Stimulated activated naive CD8-positive, alpha-beta T cell treated with anti-CD3 and anti-CD28 coated beads, Interleukin-15, amount 100 ng/mL, for 72 hours (primary cell): ENCODE data around the gene ANKRD9.
A peak's percentile ranks its signal among the peaks of the same experiment; 100 is the strongest.
"Not testable (repeated sequence)": the region's sequence is repeated elsewhere in the genome, so short reads cannot be mapped to it uniquely, and the experiment has no call there.

ENCODE experiments used
- ATAC-seq: fragments of 150-1000 bp; cut with Tn5 transposase; 2 replicates; pipeline ENCODE4 v1.10.0; 2021; ENCODE audit warnings: mild to moderate bottlenecking, moderate library complexity
- DNase-seq, 2 donors: peaks; one replicate each; pipeline ENCODE4 v3.0.0; 2021 to 2022
- H3K27ac Mint-ChIP-seq, 2 donors: one replicate each; pipeline ENCODE4 v1.8.0; 2022; ENCODE audit warnings: mild to moderate bottlenecking in 2 of 2, mixed read lengths in 2 of 2, moderate library complexity in 2 of 2
- H3K27me3 Mint-ChIP-seq: one replicate; pipeline ENCODE4 v1.8.0; 2022; ENCODE audit warnings: mixed read lengths
- H3K4me1 Mint-ChIP-seq: one replicate; pipeline ENCODE4 v1.8.0; 2022; ENCODE audit warnings: mild to moderate bottlenecking, mixed read lengths
- H3K4me3 Mint-ChIP-seq, 2 donors: one replicate each; pipeline ENCODE4 v1.8.0; 2022; ENCODE audit warnings: mild to moderate bottlenecking in 2 of 2, mixed read lengths in 2 of 2, moderate library complexity in 1 of 2
- H3K9me3 Mint-ChIP-seq, 2 donors: one replicate each; pipeline ENCODE4 v1.8.0; 2022; ENCODE audit warnings: mixed read lengths in 2 of 2

Gene ANKRD9

DNA sequence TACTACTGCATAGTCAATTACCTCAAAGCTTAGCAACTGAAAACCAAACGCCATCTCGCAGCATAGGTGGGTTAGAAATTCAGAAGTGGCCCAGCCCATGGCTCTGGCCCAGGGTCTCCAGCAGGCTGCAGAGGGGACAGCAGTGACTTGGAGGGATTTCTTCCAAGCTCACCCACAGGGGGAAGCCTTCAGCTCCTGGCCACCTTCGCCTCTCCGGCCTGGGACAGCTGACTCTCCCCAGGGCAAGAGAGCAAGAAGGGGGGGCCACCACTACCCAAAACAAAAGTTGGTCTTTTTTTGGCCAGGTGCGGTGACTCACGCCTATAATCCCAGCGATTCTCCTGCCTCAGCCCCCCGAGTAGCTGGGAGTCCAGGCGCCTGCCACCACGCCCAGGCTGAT lies 32.2 kb upstream of the ANKRD9 start:
- no peak overlapping the region for H3K4me3 Mint-ChIP-seq
- H3K27me3 Mint-ChIP-seq: peaks cover 41% of the 10 kb centered on the region
- no peak overlapping the region for H3K27ac Mint-ChIP-seq
- H3K9me3 Mint-ChIP-seq: no peaks in the 10 kb centered on the region
- no peak for DNase-seq
- H3K4me1 Mint-ChIP-seq: peaks cover 10% of the 10 kb centered on the region
- ATAC-seq: no peak

DNA sequence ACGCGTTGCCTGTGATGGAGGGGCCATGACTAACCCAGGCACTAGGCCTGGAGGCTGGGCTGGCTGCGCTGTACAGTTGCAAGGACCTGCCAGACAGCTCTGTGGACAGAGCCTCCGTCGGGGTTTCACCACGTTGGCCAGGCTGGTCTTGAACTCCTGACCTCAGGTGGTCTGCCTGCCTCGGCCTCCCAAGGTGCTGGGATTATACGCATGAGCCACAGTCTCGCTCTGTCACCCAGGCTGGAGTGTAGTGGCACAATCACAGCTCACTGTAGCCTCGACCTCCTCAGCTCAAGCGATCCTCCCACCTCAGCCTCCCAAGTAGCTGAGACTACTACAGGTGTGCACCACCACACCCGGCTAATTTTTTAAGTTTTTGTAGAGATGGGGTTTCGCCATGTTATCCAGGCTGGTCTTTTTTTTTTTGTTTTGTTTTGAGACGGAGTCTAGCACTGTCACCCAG lies 31.5 kb upstream of the ANKRD9 start:
- DNase-seq, ATAC-seq, H3K4me3 Mint-ChIP-seq, H3K9me3 Mint-ChIP-seq, H3K27ac Mint-ChIP-seq: not testable (repeated sequence)
- H3K4me1 Mint-ChIP-seq: peaks cover 10% of the 10 kb centered on the region
- peaks cover 34% of the 10 kb centered on the region for H3K27me3 Mint-ChIP-seq

DNA sequence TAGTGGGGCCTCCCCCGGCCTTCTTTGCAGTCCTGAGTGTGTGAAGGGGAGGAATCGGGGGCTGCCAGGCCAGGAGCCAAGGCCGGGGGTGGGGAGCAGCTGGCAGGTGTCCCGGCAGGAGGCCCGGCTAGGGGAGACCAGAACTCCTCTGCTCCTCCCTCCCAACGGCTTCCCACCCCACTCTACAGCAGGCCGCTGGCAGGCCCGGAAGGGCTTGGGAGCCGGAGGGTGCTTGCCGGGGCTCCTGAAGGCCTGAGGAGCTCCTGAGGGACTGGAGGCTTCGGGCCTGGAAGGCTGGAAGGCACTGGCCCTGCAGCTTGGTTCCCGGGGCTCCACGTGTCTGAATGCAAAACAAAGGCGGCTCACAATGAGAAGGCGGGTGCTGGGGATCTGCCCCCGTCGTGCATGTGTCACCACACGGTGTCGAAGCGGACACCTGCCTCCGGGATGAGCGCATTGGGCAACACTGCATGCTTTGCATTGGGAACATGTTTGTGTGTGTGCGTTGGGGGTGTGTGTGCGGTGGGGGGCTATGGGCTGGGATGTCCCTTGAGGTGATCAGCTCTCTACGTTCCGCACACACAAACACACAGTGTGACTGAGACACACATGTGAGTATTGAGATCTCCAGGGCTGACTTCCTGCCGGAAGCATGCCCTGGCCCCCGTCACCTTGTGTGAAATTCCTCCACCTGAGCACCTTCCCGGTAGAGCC lies 30.9 kb upstream of the ANKRD9 start:
- no peak overlapping the region for H3K4me3 Mint-ChIP-seq
- H3K9me3 Mint-ChIP-seq: no peaks in the 10 kb centered on the region
- peaks cover 28% of the 10 kb centered on the region for H3K27me3 Mint-ChIP-seq
- no peak for DNase-seq
- H3K27ac Mint-ChIP-seq: no peak overlapping the region
- no peak for ATAC-seq
- H3K4me1 Mint-ChIP-seq: peaks cover 6% of the 10 kb centered on the region

DNA sequence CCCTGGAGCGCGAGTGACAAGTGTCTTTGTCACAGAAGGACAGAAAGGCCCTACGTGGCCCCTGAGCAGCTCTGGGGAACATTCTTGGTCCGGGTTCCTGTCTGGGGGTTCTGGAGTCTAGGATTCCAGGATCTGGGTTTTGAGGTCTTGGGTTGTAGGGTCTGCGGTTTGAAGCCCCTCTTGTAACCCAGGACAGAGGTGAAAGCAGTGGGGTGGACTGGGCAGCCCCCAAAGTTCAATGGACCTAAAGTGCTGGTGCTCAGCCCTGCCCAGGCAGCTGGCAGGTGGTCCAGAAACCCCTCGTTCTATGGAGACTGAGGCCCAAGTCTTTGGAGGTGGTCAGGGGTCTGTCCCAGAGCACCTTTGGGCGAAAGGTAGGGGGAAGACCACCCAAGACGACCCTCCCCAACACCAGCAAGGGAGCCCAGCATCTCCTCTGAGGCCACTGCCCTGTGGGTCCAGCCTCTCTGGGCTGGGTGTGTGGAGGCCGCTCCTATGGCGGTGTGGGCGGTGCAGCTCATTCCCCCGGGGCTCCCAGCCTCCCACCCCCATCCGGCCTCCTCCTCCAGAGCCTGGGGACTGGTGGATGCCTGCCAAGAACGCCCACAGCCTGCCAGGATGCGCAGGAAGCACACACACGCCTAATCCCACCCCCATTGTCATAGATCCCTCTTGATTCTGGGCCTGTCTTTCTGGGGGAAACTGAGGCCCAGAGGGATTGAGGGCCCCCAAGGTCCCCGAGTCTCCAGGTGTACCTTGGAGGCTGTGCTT lies 30.2 kb upstream of the ANKRD9 start:
- DNase-seq (no peak), ATAC-seq (no peak)
- no peak overlapping the region for H3K4me3 Mint-ChIP-seq
- H3K4me1 Mint-ChIP-seq: no peaks in the 10 kb centered on the region
- H3K9me3 Mint-ChIP-seq: no peaks in the 10 kb centered on the region
- H3K27ac Mint-ChIP-seq: no peak overlapping the region
- peaks cover 21% of the 10 kb centered on the region for H3K27me3 Mint-ChIP-seq

DNA sequence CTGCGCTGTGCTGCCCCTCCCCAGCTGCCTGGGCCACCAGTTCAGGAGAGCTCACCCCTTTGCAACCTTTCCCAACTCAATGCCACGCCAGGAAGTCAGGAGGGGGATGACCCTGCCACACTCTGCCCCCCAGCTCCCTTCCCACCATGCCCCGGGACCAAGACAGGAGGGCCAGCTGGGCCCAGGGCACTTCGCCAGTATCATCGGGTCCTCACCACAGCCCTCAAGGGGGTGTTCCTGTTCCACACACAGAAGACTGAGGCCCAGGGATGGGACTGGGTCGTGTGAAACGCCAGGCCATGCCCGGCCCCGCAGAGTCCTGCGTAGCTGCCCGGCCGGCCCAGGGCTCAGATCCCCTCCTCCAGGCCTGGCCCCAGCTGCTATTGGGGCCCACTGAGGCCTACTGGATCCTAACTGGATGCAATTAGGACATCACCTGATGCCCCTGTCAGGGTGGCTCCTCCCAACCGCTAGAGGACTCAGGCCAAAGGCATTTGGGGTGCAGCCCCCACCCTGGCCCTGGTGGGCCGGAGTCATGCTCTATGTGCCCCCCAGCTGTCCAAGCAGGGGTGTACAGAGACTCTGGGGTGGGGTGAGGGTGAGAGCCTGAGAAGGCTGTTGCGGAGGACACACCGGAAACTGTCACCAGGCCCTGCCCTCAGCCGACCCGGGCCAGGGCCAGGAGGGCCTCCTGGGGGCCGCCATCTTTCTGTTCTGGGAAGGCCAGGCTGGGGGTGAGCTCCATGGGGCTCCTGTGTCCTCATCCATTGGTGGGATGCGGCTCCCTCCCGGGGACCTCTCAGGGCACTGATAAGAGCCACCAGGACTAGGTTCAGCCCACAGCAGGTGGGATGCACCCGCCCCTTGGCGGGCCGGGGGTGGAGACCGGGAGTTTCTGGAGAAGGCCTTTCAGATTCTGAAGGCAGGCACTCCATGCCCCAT lies 29.3 kb upstream of the ANKRD9 start:
- no peaks in the 10 kb centered on the region for H3K4me1 Mint-ChIP-seq
- peaks cover 14% of the 10 kb centered on the region for H3K27me3 Mint-ChIP-seq
- no peak overlapping the region for H3K4me3 Mint-ChIP-seq
- H3K9me3 Mint-ChIP-seq: no peaks in the 10 kb centered on the region
- peak overlapping the region in 1 of 2 donors; percentile 46 for H3K27ac Mint-ChIP-seq
- ATAC-seq (peak; percentile 35), DNase-seq (no peak)

DNA sequence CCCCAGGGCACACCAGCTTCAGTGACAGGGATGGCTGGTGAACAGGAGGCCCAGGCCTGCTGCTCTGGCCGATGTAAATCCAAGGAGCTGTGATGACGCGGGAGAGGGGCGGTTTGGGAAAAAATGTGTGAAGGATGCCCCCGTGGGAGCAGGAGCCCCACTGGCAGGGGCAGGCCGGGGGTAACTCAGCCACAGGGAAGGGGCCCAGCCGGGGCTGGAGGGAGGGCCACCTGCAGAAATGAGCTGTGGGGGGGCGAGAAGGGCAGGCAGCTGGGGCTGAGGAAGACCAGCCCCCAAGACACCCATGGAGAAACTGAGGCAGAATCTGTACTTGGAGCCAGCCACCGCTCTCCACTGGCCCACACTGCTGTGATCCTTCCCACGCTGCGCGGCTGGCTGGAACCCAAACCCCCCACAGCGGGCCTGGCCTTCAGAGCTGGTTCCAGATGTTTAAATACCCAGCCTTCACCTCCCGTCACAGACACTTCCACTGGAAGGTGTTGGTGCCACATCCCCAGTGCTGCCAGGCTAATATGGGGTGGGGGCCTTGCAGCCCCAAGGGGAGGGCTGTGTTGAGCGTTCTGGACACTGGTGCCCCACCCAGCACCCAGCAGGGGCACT lies 28.5 kb upstream of the ANKRD9 start:
- H3K4me1 Mint-ChIP-seq: no peaks in the 10 kb centered on the region
- H3K27me3 Mint-ChIP-seq: peaks cover 6% of the 10 kb centered on the region
- no peak overlapping the region for H3K27ac Mint-ChIP-seq
- no peak for DNase-seq
- no peaks in the 10 kb centered on the region for H3K9me3 Mint-ChIP-seq
- no peak for ATAC-seq
- no peak overlapping the region for H3K4me3 Mint-ChIP-seq

DNA sequence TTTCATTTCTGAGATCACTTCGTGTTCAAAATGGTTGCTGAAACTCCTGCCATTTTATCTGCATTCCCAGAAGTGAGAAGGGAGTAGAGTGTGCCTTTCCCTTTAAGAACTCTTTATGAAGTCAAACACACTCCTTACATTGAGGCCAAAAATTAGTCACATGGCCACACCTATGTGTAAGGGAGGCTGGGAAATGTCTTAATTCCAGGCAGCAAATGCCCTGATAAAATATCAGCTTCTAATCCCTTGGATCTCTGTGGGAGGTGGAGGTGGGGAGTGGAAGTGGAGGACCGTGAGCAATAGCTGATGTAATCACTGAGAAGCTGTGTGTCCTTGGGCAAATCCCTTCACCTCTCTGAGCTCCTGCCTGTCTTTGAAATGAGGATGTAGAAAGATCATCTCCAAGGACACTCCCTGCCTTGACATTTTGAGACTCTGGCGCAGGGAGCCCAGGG lies 22.7 kb upstream of the ANKRD9 start:
- Mint-ChIP-seq H3K27ac (no peak overlapping the region), H3K9me3 (no peaks in the 10 kb centered on the region), H3K4me3 (no peak overlapping the region), H3K4me1 (no peaks in the 10 kb centered on the region), H3K27me3 (no peaks in the 10 kb centered on the region)
- no peak for DNase-seq
- ATAC-seq: no peak

DNA sequence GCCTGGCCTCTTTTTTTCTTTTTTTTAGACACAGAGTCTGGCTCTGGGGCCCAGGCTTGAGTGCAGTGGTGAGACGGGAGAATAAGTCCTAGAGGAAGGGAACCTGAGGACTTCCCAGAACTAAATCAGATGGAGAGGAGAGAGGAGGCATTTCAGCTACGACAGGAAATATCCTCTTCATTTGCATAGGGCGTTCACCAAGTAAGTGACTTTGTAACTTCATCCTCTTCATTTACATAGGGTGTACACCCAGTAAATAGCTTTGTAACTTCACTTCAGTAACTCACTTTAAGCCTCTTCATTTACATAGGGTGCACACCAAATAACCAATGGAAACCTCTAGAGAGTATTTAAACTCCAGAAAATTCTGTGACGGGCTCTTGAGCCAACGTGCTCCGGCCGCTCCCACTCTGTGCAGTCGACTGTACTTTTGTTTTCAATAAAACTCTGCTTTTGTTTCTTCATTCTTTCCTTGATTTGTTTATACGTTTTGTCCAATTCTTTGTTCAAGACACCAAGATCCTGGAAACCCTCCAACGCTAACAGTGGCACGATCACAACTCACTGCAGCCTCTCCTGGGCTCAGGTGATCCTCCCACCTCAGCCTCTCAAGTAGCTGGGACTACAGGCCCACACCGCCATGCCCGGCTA lies 21.4 kb upstream of the ANKRD9 start:
- Mint-ChIP-seq H3K4me3 (no peak overlapping the region), H3K4me1 (peaks cover 2% of the 10 kb centered on the region), H3K27ac (no peak overlapping the region), H3K27me3 (no peaks in the 10 kb centered on the region), H3K9me3 (no peaks in the 10 kb centered on the region)
- ATAC-seq (no peak), DNase-seq (no peak)

DNA sequence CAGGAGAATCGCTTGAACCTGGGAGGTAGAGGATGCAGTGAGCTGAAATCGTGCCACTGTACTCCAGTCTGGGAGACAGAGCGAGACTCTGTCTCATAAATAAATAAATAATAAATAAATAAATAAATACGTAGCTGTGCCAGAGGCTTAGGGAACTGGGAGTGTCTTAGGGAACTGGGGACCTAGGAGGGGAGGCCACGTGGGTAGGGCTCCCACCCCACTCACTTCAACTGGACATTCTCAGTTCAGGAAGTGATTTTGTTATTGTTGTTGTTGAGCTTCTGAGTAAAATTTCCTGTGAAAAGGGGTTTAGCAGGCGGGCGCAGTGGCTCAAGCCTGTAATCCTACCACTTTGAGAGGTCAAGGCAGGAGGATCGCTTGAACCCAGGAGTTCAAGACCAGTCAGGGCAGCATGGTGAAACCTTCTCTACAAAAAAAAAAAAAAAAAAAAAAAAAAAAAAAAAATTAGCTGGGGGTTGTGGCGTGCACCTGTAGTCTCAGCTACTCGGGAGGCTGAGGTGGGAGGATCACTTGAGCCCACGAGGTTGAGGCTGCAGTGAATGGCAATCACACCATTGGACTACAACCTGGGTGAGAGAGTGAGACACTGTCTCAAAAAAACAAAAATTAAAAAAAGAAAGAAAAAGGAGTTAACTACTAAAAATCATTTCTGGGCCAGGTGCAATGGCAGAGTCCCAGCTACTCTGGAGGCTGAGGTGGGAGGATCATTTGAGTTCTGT lies 19.0 kb upstream of the ANKRD9 start:
- DNase-seq (no peak), ATAC-seq (no peak)
- H3K4me3 Mint-ChIP-seq: no peak overlapping the region
- no peak overlapping the region for H3K27ac Mint-ChIP-seq
- no peaks in the 10 kb centered on the region for H3K27me3 Mint-ChIP-seq
- H3K9me3 Mint-ChIP-seq: no peaks in the 10 kb centered on the region
- peaks cover 21% of the 10 kb centered on the region for H3K4me1 Mint-ChIP-seq

DNA sequence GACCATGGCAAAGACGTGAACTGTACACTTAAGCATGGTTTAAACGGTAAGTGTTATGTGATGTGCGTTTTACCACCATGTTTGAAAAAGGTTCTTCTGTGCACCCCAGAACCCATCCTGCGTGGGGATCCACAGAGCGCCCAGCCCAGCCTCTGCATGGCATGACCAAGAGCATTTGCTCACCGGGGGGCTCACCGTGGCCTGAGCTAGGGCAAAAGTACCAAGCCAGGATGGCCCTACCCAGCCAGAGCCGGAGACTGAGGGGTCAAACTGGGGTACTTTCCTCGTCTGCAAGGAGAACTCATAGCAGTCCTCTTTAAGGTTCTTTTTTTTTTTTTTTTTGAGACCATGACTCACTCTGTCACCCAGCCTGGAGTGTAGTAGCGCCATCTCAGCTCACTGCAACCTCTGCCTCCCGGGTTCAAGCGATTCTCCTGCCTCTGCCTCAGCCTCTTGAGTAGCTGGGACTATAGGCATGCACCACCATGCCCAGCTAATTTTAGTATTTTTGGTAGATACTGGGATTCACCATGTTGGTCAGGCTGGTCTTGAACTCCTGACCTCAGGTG lies 16.4 kb upstream of the ANKRD9 start:
- H3K4me3 Mint-ChIP-seq: peak overlapping the region; percentile 91 to 96
- peak overlapping the region; percentile 94 to 95 for H3K27ac Mint-ChIP-seq
- H3K4me1 Mint-ChIP-seq: peaks cover 31% of the 10 kb centered on the region
- ATAC-seq: no peak
- DNase-seq: no peak
- H3K27me3 Mint-ChIP-seq: no peaks in the 10 kb centered on the region
- no peaks in the 10 kb centered on the region for H3K9me3 Mint-ChIP-seq

DNA sequence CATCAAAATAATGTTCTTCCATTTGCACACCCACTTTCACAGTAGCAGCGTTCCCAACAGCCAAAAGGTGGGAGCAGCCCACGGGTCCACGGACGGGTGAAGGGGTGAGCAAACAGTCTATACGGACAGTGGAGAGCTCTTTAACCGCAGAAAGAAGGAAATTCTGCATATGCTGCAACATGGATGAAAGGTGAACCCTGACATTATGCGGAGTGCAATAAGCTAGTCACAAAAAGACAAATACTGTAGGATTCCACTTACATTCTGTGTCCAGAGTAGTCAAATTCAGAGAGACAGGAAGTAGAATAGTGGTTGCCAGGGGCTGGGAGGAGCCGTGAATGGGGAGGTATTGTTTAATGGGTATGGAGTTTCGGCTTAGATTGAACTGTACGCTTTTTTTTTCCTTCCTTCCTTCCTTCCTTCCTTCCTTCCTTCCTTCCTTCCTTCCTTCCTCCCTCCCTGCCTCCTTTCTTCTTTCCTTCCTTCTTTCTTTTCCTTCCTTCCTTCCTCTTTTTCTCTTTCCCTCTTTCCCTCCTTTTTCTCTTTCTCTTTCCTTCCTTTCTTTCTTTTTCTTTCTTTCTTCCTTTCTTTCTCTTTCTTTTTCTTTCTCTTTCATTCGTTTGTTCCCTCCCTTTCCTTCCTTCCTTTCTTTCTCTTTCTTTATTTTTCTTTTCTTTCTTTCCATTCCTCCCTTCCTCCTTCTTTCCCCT lies 15.8 kb upstream of the ANKRD9 start:
- DNase-seq (peak; percentile 48 to 50), ATAC-seq (peak; percentile 45)
- Mint-ChIP-seq H3K27me3 (no peaks in the 10 kb centered on the region), H3K27ac (peak overlapping the region; percentile 94 to 95), H3K9me3 (no peaks in the 10 kb centered on the region), H3K4me3 (peak overlapping the region; percentile 91 to 96), H3K4me1 (peaks cover 31% of the 10 kb centered on the region)

DNA sequence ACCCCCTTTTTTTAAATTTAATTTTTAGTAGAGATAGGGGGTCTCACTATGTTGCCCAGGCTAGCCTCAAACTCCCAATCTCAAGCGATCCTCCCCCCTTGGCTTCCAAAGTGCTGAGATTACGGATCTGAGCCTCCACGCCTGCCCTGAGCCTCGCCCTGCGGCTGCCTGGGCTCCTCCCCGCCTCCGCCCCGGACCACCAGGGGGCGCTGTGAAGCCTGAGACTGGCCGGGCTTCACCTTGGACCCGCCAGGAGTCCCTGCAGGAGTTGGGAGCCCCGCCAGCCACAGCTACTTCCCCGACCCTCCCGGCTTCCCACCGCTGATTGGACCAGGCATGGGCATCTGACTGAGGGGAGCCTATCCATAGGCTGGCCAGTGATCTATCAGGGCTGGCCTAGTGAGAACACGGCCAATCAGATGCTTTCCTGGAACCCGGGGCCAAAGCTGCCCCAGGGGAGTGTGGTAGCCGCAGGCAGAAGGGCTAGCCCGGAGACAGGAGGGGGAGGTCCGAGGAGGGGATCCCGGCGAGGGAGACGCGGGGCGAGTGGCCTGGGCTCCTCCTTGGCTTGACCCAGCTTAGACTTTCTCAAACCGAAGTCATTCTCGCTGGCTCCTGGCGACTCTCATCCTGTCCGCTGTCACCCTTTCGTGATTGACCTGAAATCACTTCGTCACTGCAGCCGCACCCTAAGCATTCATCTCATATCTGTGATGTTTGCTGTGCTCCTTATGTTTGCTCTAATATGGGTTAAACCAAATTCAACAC lies 15.1 kb upstream of the ANKRD9 start:
- no peaks in the 10 kb centered on the region for H3K27me3 Mint-ChIP-seq
- ATAC-seq: peak; percentile 99

More for the DNA sequence above, 15.1 kb upstream of the ANKRD9 start:
- Mint-ChIP-seq H3K9me3 (no peaks in the 10 kb centered on the region), H3K27ac (peak overlapping the region; percentile 90 to 94), H3K4me3 (peak overlapping the region; percentile 91 to 96), H3K4me1 (peaks cover 31% of the 10 kb centered on the region)
- DNase-seq: peak; percentile 99
